SKM-1 treated with dmso at 0.1 percent for 144 hours (cell line): Measurements from ENCODE around the gene MARCHF2.

Experiments
- DNase-seq: peaks from one replicate; lab custom pipeline; 2025; ENCODE audit not compliant: unreplicated experiment; lab: John Stamatoyannopoulos, UW

The MARCHF2 gene

DNA sequence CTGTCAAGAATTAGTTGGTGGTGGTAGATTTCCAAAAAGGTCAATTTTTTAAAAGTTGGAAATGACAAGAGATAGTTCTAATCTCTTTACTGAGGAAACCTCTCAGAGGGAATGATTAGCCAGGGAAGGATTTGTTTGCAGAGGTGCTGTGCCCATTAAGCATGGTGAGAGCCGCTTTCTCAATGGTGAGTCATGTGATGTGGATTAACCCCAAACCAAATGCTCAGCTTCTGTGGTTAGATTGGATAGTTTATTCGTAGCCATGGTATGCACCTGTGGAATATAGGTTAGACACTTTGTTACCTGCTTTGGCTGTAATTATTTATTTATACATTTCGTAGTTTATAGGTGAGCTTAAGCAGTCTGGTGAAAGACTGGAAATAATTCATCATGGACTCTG is 38.8 kb downstream of the MARCHF2 start:
- no peak for DNase-seq

DNA sequence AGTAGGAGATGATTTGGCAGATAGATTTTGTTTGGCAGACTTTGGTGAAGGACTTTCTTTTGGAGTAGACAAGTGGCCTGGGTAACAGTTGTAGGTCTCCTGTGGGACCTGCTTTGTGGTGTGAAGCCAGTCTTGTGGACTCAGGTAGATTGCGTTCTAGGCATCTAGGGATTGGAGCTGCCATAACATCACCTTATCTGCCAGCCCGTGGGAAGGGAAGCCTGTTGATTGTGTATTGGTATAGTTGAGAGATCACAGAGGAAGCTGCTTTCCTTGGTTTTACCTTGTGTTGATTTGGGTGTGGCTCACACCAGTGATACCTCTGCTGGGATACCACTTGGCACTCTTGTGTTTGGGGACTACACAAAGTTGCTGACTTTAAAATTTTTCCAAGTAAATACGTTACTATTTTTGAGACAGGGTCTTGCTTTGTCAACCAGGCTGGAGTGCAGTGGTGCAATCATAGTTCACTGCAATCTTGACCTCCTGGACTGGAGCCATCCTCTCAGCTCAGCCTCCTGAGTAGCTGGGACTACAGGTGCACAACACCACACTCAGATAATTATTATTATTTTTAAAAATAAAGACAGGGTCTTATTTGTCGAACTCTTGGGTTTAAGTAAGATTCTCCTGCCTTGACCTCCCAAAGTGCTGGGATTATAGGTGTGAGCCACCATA is 39.5 kb downstream of the MARCHF2 start:
- DNase-seq = no peak

- no peak for DNase-seq
These were observed 40.5 kb downstream of the MARCHF2 start for GRCh38 chr19:8453616-8454015.

GRCh38 chr19:8454218-8454617 is 41.1 kb downstream of the MARCHF2 start:
- no peak for DNase-seq

DNA sequence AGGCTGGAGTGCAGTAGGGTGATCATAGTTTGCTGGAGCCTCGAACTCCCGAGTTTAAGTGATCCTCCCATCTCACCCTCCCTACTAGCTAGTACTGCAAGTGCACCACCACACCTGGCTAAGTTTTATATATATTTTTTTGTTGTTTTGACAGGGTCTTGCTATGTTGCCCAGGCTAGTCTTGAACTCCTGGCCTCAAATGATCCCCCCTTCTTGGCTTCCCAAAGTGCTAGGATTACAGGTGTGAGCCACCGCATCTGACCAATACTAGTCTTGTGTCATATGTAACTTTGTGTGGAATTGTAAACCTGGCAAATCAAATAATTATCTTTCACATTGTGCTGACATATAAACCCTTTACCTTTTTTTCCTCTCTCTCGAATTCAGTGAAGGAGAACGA is 41.9 kb downstream of the MARCHF2 start:
- no peak for DNase-seq

GRCh38 chr19:8456064-8456463 is 43.0 kb downstream of the MARCHF2 start:
- no peak for DNase-seq

- DNase-seq = no peak
These were observed 44.1 kb downstream of the MARCHF2 start for GRCh38 chr19:8457209-8457608.

DNA sequence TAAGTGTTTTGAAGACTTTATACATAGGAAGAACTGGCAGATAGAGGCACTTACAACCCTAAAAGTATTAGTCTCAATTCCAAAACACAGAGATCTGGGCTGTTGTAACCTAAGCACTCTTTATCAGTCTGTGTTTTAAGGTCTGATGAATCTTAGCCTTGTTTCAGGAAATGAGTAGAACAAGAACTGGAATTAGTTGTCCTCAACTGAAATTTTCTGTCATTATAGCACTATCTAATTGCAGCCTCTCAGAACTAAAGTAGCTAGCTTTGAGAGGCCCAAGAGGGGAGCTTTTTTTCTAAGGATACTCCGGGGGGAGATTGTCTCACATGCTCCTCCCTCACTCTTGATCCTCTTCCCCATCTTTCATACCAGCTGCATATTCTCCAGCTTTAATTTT is 44.7 kb downstream of the MARCHF2 start:
- DNase-seq = no peak

- no peak for DNase-seq
These were observed 45.3 kb downstream of the MARCHF2 start for GRCh38 chr19:8458380-8458779.

DNA sequence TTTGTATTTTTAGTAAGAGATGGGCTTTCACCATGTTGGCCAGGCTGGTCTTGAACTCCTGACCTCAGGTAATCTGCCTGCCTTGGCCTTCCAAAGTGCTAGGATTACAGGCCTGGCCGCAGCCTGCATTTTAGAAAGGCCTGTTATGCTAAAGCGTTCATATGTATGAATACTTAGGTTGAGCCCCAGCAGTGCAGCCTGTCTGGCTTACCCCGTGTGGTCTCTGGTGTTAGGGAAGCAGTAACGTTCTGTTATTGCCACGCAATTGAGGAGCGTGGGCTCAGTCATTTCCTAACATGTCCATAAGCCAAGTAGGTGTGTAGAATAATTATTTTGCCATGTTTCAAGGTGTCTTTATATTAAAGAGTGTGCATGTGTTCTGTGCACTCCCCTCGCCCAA is 46.0 kb downstream of the MARCHF2 start:
- no peak for DNase-seq

DNA sequence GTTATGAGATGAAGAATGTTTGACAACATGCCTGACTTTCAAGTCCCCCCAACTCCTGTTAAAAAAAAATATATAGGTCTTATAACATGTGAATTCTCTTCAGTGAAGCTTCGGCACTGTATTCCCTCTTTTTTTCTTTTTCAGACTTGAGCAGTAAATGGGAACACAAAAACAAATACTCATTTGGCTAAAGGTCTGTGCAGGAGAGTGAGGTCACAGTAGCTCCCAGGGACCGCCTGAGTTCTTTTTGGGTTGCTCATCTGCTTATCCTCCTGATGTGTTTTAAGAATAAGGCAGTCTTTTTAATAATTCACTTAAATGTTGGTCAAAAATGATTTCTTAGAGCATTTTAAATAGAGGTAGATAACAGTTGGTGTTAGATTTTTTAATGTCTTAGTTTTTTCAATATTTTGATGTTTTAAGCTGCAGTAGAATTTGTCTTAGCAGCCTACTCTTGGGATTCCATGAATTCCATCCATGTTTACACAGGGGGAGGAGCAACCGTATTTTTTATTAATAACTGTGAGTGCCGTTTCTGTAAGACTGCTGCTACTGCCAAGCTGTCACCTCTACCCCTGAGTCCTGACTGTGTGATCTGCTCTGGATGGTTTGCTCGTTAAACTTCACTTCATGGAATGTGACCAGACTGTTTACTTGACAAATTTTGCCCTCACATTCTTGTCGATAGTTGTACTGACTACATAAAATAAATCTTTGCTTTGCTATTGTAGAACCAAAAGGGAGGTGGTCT is 46.6 kb downstream of the MARCHF2 start:
- no peak for DNase-seq

GRCh38 chr19:8460516-8461298 is 47.6 kb downstream of the MARCHF2 start:
- DNase-seq = no peak

- DNase-seq = no peak
These were observed 48.3 kb downstream of the MARCHF2 start for GRCh38 chr19:8461376-8461775.

DNA sequence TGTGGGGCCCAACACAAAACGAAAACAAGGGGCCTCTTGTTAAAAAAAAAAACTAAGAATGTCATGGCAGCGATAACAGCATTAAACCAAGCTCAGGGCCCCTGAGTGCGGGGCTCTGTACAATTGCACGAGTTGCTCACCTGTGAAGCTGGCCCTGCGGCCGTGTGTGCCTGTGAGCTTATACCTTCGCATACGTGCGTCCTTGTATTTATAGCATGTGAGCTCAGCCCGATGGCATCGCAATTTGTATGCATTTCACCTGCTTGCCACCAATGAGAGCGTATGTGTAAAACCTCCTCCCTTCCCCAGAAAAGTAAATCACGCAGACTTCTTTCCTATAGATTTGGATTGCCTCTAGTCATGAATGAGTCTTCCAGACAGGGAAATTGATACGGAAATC is 48.8 kb downstream of the MARCHF2 start:
- DNase-seq = no peak

DNA sequence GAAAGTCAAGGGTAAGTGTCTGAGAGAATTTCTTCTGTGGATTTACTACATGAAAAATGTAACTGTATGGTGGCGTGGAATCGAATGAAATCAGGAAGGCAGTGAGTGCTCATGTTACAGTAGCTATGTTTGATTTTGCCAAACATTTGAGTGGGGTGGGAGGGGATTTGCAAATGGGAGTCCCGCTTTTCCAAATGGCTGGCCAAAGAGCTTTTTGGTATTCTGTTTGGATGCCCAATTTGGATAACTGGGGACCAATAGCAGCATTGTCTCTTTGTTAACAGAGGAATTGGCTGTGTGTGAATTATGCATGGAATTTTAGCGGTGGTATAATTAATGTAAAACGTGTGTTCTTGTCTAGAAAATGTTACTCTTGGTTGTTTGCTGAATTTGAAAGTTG is 49.5 kb downstream of the MARCHF2 start:
- no peak for DNase-seq

DNA sequence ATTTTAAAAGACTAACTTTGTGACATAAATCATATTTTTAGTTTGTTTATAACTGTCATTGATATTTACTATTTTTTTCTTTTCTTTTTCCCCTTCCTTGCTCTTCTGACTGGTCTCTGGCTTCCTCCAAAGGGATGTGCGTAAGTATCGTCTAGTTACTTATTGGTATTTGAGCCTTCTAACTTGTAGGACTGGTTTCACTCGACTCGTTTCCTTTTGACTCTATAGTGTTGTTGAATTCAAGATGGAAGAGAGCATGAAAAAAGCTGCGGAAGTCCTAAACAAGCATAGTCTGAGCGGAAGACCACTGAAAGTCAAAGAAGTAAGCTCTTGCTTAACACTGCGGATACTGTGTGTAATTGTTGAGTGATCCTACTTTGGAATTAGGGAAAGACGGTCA is 50.3 kb downstream of the MARCHF2 start:
- no peak for DNase-seq

DNA sequence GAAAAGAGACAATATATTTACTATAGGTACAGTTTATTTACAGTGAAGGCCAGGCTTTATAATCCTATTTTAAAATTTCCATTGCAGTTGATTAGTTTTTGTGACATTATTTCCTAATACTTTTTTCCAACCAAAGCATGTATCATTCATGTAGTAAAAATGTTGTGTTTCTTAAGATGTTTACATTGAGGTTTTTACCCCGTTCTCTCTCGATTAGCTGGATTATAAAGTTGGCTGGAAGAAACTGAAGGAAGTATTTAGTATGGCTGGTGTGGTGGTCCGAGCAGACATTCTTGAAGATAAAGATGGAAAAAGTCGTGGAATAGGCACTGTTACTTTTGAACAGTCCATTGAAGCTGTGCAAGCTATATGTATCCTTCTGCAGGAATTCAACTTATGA is 52.9 kb downstream of the MARCHF2 start:
- DNase-seq = no peak

DNA sequence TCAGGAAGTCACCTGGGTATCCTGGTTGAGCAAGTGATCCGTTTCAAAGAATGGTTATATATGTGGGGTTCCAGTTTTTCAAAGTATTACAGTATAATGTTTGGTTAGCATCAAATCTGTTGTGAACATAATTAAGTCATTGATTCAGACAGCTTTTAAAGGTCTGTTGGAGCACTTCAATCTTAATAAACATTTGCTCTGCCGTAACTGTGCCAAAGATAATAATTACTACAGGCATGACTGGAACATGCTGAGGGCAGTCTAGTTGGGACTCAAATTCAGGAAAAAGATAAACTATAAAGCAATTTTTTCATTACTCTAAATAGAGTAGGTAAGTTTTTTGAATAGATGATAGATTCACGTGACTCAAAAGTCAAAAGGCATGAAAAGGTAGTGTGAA is 55.0 kb downstream of the MARCHF2 start:
- no peak for DNase-seq

GRCh38 chr19:8468761-8469373 is 55.8 kb downstream of the MARCHF2 start:
- no peak for DNase-seq

GRCh38 chr19:8469613-8470368 is 56.7 kb downstream of the MARCHF2 start:
- no peak for DNase-seq
